Measurements from ENCODE around the gene HLCS.
A peak's percentile ranks its signal among the peaks of the same experiment; 100 is the strongest.
"Not testable (repeated sequence)": the region's sequence is repeated elsewhere in the genome, so short reads cannot be mapped to it uniquely, and the experiment has no call there.

Gene HLCS

GRCh38 chr21:36966066-36966820 lies at the start of gene HLCS:
HLCS (minus strand) TSS chr21:36966669; CDS start chr21:36966638, 31 bp downstream.
- TF ChIP-seq POLR2A (IDR thresholded peaks at IDR 0.05; ENCODE audit: low read depth, low read length) = peak; percentile 92
- DNase-seq (ENCODE audit: insufficient read length, low spot score) (peak; percentile 86), FAIRE-seq (no peak)

- 0 out of 2 replicates have a peak, but pooled peaks have one; percentile 18 for TF ChIP-seq POLR2A (IDR thresholded peaks at IDR 0.05; ENCODE audit: low read depth, low read length)
- FAIRE-seq = peak; percentile 77
- peak; percentile 98 for DNase-seq (ENCODE audit: insufficient read length, low spot score)
Measured at GRCh38 chr21:37009740-37010341, 43.4 kb upstream of the HLCS start.

- no peak for FAIRE-seq
- no peak for TF ChIP-seq POLR2A (IDR thresholded peaks at IDR 0.05; ENCODE audit: low read depth, low read length)
- no peak for DNase-seq (ENCODE audit: insufficient read length, low spot score)
Measured at GRCh38 chr21:37008724-37009123, 42.3 kb upstream of the HLCS start.

GRCh38 chr21:37006486-37007291 lies 40.2 kb upstream of the HLCS start, which contains the start of gene RIPPLY3:
RIPPLY3 (plus strand) TSS chr21:37006702; CDS start chr21:37006773, 71 bp downstream.
- no peak for FAIRE-seq
- DNase-seq (ENCODE audit: insufficient read length, low spot score) = no peak
- TF ChIP-seq POLR2A (IDR thresholded peaks at IDR 0.05; ENCODE audit: low read depth, low read length) = no peak

GRCh38 chr21:37005548-37006485 lies 39.3 kb upstream of the HLCS start:
- no peak for FAIRE-seq
- TF ChIP-seq POLR2A (IDR thresholded peaks at IDR 0.05; ENCODE audit: low read depth, low read length) = no peak
- no peak for DNase-seq (ENCODE audit: insufficient read length, low spot score)

GRCh38 chr21:37003917-37004316 lies 37.4 kb upstream of the HLCS start:
- FAIRE-seq; DNase-seq (ENCODE audit: insufficient read length, low spot score): not testable (repeated sequence)

GRCh38 chr21:37002851-37003250 lies 36.4 kb upstream of the HLCS start:
- DNase-seq (ENCODE audit: insufficient read length, low spot score); FAIRE-seq: not testable (repeated sequence)

- no peak for TF ChIP-seq POLR2A (IDR thresholded peaks at IDR 0.05; ENCODE audit: low read depth, low read length)
- FAIRE-seq = no peak
- DNase-seq (ENCODE audit: insufficient read length, low spot score) = no peak
Measured at GRCh38 chr21:37001441-37001840, 35.0 kb upstream of the HLCS start.

GRCh38 chr21:37000381-37000780 lies 33.9 kb upstream of the HLCS start:
- TF ChIP-seq POLR2A (IDR thresholded peaks at IDR 0.05; ENCODE audit: low read depth, low read length) = no peak
- FAIRE-seq (no peak), DNase-seq (ENCODE audit: insufficient read length, low spot score) (no peak)

- TF ChIP-seq POLR2A (IDR thresholded peaks at IDR 0.05; ENCODE audit: low read depth, low read length) = no peak
- FAIRE-seq = no peak
- no peak for DNase-seq (ENCODE audit: insufficient read length, low spot score)
Measured at GRCh38 chr21:36999131-36999898, 32.8 kb upstream of the HLCS start.

GRCh38 chr21:36995285-36995684 lies 28.8 kb upstream of the HLCS start:
- not testable (repeated sequence) for FAIRE-seq; DNase-seq (ENCODE audit: insufficient read length, low spot score)

GRCh38 chr21:36994501-36995158 lies 28.2 kb upstream of the HLCS start:
- DNase-seq (ENCODE audit: insufficient read length, low spot score) (no peak), FAIRE-seq (no peak)
- no peak for TF ChIP-seq POLR2A (IDR thresholded peaks at IDR 0.05; ENCODE audit: low read depth, low read length)

Measured in H54 (cell line).